Mesodermal cell (in vitro differentiated cells): ENCODE results near the gene TPRX2.
"Not testable (repeated sequence)": the region's sequence is repeated elsewhere in the genome, so short reads cannot be mapped to it uniquely, and the experiment has no call there.

ENCODE experiments used
- H3K27ac ChIP-seq: 2 replicates; pipeline ENCODE4 v1.7.0; 2013; ENCODE audit warnings: mild to moderate bottlenecking, low read depth, low read length, moderate library complexity; ENCODE audit not compliant: severe bottlenecking
- H3K36me3 ChIP-seq: 2 replicates; pipeline ENCODE4 v1.7.1; 2013; ENCODE audit warnings: mild to moderate bottlenecking, low read length, moderate library complexity; ENCODE audit not compliant: control insufficient read depth, insufficient read depth
- H3K4me1 ChIP-seq: one replicate; pipeline ENCODE4 v1.7.1; 2013; ENCODE audit warnings: mild to moderate bottlenecking, low read length; ENCODE audit not compliant: insufficient read depth, control insufficient read depth, poor library complexity, severe bottlenecking
- H3K4me3 ChIP-seq: 2 replicates; pipeline ENCODE4 v1.7.0; 2013; ENCODE audit warnings: low read length, control low read depth, mild to moderate bottlenecking; ENCODE audit not compliant: insufficient read depth, poor library complexity, severe bottlenecking; ENCODE audit errors: extremely low read depth
- H3K9me3 ChIP-seq: 2 replicates; pipeline ENCODE4 v1.7.1; 2013; ENCODE audit warnings: mild to moderate bottlenecking, low read length, moderate library complexity; ENCODE audit not compliant: control insufficient read depth
- WGBS, 2 experiments: methylation state at CpG; one replicate each; pipeline ENCODE4 v1.1.5; 2013; ENCODE audit warnings: missing lambda C conversion rate in 2 of 2; ENCODE audit not compliant: insufficient coverage in 2 of 2; 5-methylcytosine and 5-hydroxymethylcytosine counted together

TPRX2 gene

DNA sequence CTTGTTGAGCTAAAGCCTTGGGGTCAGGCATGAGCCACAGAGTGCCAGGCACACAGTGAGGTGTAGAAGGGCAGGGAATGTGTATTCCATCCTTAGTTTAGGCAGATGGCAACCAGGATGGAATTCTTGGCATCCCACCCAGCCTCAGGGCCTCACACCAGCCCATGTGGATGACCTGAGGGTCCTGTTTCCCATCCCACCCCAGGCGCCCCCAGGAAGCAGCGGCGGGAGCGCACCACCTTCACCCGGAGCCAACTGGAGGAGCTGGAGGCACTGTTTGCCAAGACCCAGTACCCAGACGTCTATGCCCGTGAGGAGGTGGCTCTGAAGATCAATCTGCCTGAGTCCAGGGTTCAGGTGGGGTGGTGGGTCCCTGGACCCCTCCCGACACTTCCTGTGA is 23.0 kb upstream of the TPRX2 start:
- WGBS, 2 experiments, result 81 to 86% methylated on average over 5 to 6 of the region's 8 CpGs
- no peaks in the 10 kb centered on the region for H3K4me1 ChIP-seq

DNA sequence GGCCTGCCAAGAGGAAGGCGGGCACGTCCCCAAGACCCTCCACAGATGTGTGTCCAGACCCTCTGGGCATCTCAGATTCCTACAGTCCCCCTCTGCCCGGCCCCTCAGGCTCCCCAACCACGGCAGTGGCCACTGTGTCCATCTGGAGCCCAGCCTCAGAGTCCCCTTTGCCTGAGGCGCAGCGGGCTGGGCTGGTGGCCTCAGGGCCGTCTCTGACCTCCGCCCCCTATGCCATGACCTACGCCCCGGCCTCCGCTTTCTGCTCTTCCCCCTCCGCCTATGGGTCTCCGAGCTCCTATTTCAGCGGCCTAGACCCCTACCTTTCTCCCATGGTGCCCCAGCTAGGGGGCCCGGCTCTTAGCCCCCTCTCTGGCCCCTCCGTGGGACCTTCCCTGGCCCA is 19.6 kb upstream of the TPRX2 start:
- H3K36me3 ChIP-seq, result no peaks in the 10 kb centered on the region
- no peaks in the 10 kb centered on the region for H3K9me3 ChIP-seq
- no peak overlapping the region for H3K4me3 ChIP-seq
- 86 to 93% methylated on average over 14 to 15 of the region's 16 CpGs for WGBS, 2 experiments
- H3K27ac ChIP-seq, result no peak overlapping the region
- H3K4me1 ChIP-seq, result no peaks in the 10 kb centered on the region

More for the DNA sequence above, 23.0 kb upstream of the TPRX2 start:
- Histone ChIP-seq H3K4me3 (no peak overlapping the region), H3K9me3 (no peaks in the 10 kb centered on the region), H3K36me3 (no peaks in the 10 kb centered on the region), H3K27ac (no peak overlapping the region)

DNA sequence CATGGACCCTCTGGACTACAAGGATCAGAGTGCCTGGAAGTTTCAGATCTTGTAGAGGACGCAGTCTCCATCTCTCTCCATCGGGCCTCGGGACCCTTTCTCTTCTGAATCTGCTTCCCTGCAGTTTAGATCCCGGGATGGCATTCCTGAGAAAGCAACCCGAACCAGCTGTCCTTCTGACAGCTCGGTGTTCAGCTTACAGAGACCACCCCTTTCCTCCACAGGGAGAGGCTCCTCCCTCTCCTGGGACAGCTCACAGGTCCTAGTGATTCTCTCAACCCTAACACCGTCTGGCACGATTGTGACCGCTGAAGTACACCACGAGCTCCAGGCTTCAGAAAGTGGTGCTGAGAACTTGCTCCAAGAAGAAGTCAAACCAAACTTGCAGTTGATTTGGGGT is 19.1 kb upstream of the TPRX2 start:
- Histone ChIP-seq H3K36me3 (no peaks in the 10 kb centered on the region), H3K4me1 (no peaks in the 10 kb centered on the region), H3K4me3 (no peak overlapping the region), H3K27ac (no peak overlapping the region), H3K9me3 (no peaks in the 10 kb centered on the region)
- 26 to 28% methylated on average over 10 of the region's 10 CpGs for WGBS, 2 experiments

DNA sequence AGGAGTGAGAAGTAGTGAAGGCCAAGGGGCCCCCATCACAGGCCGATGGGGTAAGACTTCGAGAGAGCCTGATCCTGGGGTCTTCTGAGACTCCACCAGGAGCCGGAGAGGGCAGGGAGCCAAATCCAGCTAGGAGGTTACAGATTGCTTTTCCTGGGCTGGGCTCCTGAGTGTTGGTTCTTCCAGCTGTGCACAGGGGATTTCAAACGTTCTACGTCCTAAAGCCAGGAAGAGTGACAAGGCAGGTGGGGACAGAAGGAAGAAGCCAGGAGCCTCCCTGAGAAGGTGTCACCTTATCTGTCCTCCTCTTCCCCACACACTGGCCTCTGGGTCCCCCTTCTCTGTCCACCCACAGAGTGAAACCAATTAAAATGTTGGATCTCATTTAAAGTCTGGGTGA is 16.1 kb upstream of the TPRX2 start:
- no peak overlapping the region for H3K4me3 ChIP-seq
- no peaks in the 10 kb centered on the region for H3K9me3 ChIP-seq
- H3K4me1 ChIP-seq, result no peaks in the 10 kb centered on the region
- H3K36me3 ChIP-seq, result no peaks in the 10 kb centered on the region
- H3K27ac ChIP-seq, result no peak overlapping the region
- WGBS, 2 experiments, result 86 to 90% methylated on average over 4 to 5 of the region's 5 CpGs

DNA sequence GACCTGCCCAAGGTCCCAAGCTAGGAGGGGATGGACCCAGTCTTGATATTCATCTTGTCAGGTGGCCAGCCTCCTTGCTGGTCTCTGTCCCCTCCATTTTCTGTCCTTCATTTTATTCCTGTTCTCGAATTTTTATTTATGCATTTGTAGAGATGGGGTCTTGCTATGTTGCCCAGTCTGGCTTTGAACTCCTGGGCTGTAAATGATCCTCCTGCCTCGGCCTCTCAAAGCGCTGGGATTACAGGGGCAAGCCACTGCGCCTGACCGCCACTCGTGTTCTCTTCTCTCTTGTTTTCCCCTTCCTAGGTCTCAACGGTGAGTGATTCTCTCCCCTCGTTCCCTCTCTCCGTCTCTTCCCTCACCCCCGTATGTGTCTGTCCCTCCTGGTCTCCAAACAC is 10.6 kb upstream of the TPRX2 start:
- H3K4me3 ChIP-seq, result no peak overlapping the region
- no peak overlapping the region for H3K27ac ChIP-seq
- H3K36me3 ChIP-seq, result no peaks in the 10 kb centered on the region
- 69 to 77% methylated on average over 8 to 9 of the region's 10 CpGs for WGBS, 2 experiments
- H3K4me1 ChIP-seq, result no peaks in the 10 kb centered on the region
- no peaks in the 10 kb centered on the region for H3K9me3 ChIP-seq

DNA sequence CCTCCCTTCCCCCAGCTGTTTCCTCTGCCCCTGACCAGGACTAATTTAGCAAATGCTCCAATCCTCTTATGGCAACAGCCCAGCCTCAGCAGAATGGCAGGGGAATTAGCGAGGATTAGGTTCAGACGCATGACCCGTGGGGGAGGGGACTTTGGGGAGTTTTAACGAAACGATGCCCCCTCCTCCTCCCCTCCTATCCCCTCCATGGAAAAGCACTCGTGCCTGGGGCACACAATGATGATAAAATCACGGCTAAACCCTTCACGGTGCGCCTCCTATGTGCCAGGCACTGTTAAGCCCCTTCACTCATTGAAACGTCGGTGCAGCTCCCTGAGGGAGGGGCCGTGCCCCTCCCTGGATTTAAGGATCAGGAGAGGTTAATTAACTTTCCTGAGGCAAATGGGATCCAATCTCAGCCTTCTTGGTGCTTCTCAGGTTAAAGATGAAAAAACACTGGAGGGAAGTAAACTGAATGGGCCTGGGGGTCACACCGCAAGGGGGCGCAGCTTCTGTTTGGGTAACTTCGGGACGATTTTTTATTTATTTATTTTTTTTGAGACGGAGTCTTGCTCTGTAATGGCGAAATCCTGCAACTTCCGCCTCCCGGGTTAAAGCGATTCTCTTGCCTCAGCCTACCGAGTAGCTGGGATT is 10.1 kb upstream of the TPRX2 start:
- H3K4me1 ChIP-seq, result no peaks in the 10 kb centered on the region
- no peaks in the 10 kb centered on the region for H3K36me3 ChIP-seq
- H3K9me3 ChIP-seq, result no peaks in the 10 kb centered on the region
- no peak overlapping the region for H3K27ac ChIP-seq
- peak overlapping the region; percentile 2 for H3K4me3 ChIP-seq
- 8 to 13% methylated on average over 13 to 16 of the region's 22 CpGs for WGBS, 2 experiments

DNA sequence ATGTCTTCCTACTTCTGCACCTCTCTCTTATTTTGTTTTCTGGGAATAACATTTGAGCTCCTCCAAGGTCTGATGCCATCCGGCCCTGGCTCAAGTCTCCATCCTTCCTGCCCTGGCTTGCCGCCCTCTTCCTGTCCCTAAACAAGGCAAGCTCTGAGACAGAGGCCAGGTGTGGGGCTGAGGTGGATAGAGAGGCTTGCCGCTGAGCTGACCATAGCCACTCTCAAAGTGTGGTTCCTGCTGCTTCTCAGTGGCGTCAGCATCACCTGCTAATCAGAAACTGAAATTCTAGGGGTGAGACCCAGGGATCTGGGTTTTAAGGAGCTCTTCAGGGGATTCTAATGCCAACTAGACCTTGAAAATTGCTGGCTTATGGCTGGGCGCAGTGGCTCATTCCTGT is 6.0 kb upstream of the TPRX2 start:
- Histone ChIP-seq H3K4me1 (no peaks in the 10 kb centered on the region), H3K36me3 (no peaks in the 10 kb centered on the region), H3K4me3 (no peak overlapping the region), H3K9me3 (no peaks in the 10 kb centered on the region), H3K27ac (no peak overlapping the region)
- WGBS, 2 experiments, result 90 to 91% methylated on average over 3 to 4 of the region's 5 CpGs

DNA sequence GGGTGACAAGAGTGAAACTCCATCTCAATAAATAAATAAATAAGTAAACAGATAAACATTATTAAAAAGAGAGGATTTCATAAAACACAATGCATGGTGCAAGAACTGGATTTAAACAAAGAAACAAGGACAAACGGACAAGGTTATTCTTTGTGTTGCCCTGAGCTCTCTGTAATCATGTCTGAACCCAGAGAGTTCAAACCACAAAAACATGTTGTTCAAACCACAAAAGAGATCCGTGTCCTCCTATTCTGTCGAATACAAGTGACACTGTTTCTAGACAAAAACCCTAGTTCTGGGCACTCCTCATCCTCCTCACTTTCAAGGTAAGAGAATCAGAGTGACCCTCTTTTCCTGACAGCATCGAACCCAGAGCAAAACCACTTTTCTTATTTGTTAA is 4.6 kb upstream of the TPRX2 start:
- Histone ChIP-seq H3K27ac (no peak overlapping the region), H3K36me3 (no peaks in the 10 kb centered on the region), H3K9me3 (no peaks in the 10 kb centered on the region), H3K4me1 (no peaks in the 10 kb centered on the region), H3K4me3 (no peak overlapping the region)
- WGBS, 2 experiments, result 92 to 94% methylated on average over 3 of the region's 4 CpGs

DNA sequence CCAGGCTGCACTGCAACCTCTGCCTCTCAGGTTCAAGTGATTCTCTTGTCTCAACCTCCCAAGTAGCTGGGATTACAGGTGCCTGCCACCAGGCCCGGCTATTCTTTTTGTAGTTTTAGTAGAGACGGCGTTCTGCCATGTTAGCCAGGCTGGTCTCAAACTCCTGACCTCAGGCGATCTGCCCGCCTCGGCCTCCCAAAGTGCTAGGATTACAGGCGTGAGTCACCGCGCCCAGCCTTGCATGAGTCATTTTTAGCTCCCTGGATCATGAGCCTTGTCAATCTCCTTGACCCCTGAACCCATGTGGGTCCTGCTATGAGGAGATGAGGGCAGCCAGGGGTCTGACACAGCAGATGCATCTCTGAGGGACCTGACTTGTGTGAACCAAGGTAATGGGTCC is 804 bp upstream of the TPRX2 start:
- H3K9me3 ChIP-seq, H3K36me3 ChIP-seq, H3K4me3 ChIP-seq, H3K4me1 ChIP-seq, H3K27ac ChIP-seq: not testable (repeated sequence)
- WGBS, 2 experiments, result 90 to 96% methylated on average over 9 of the region's 9 CpGs

DNA sequence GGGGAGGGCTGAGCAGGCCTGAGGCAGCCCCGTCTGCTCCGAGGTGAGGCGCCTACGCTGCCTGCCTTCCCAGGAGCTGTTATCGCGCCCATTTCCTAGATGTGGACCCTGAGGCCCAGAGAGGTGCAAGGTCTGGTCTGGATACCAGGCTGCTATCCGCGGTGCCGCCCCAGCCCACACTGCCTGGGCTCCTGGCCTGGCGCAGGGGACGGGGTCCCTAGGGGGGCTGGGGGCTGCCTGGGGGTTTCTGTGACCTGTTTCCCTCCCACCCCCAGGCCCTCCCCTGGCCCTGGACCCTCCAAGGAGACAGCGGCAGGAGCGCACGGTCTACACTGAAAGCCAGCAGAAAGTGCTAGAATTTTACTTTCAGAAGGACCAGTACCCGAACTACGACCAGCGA is 803 bp downstream of the TPRX2 start:
- H3K27ac ChIP-seq, H3K9me3 ChIP-seq, H3K4me1 ChIP-seq, H3K4me3 ChIP-seq, H3K36me3 ChIP-seq: not testable (repeated sequence)
- 96 to 100% methylated on average over 2 to 4 of the region's 17 CpGs for WGBS, 2 experiments

DNA sequence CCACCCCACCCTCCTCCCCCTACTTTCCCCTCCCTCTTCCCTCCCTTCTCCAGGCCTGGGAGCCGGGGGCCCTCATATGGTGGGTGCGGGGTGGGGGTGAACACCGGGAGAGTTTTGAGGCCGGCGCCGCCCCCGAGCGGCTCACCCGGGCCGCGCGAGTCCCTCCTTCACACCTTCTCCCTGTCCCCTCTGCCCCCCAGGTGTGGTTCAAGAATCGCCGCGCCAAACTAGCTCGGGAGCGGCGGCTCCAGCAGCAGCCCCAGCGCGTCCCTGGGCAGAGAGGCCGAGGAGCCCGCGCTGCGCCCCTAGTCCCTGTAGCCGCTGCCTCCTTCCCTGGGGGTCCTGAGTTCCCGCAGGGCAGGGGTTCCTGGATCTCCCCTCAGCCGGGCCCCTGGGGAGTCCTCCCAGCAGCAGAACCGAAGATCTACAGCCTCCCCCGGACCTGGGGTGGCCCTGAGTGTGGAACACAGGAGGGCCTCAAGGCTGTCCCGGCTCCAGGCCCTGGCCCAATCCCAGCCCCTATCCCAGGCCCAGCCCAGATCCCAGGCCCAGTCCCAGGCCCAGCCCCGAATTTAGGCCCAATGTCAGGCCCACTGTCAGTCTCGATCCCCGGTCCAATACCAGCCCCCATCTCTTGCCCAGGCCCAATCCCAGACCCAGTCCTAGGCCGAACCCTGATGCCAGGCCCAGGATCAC is 1.7 kb downstream of the TPRX2 start:
- Histone ChIP-seq H3K36me3 (no peaks in the 10 kb centered on the region), H3K4me1 (no peaks in the 10 kb centered on the region), H3K4me3 (no peak overlapping the region), H3K9me3 (no peaks in the 10 kb centered on the region), H3K27ac (no peak overlapping the region)
- WGBS, 2 experiments, result 93 to 94% methylated on average over 11 to 15 of the region's 34 CpGs
